Esophagus squamous epithelium (tissue), 5 donors: ENCODE measurements around the gene SLC7A5. TPM values are rescaled to one million over a fixed set of nuclear protein-coding genes. Genes with fewer than 3 reads are reported as not detected.
A peak's percentile ranks its signal among the peaks of the same experiment; 100 is the strongest.

Experiments used
- DNase-seq: peaks from one replicate; lab custom pipeline; 2025; lab: John Stamatoyannopoulos, UW
- H3K27ac ChIP-seq, 4 donors: fragments of 200-600 bp; sonication (generic); one replicate each; pipeline ENCODE4 v1.5.1; 2016 to 2019; ENCODE audit warnings: mild to moderate bottlenecking in 1 of 4
- H3K27me3 ChIP-seq, 4 donors: fragments of 200-600 bp; sonication (generic); 1 replicate in 3 of 4; 2 replicates in 1 of 4; pipeline versions ENCODE4 v1.5.1 to v1.6.0; 2017 to 2021; ENCODE audit warnings: antibody characterized with exemption in 1 of 4
- H3K36me3 ChIP-seq, 3 donors: fragments of 200-600 bp; sonication (generic); one replicate each; pipeline ENCODE4 v1.5.1; 2016 to 2019
- H3K4me1 ChIP-seq, 3 donors: fragments of 200-600 bp; sonication (generic); one replicate each; pipeline ENCODE4 v1.5.1; 2017 to 2019
- H3K4me3 ChIP-seq, 4 donors: fragments of 200-600 bp; sonication (generic); 1 replicate in 3 of 4; 2 replicates in 1 of 4; pipeline ENCODE4 v1.5.1; 2016 to 2019; ENCODE audit warnings: mild to moderate bottlenecking in 2 of 4, moderate library complexity in 1 of 4
- H3K9me3 ChIP-seq, 3 donors: fragments of 200-600 bp; sonication (generic); one replicate each; pipeline ENCODE4 v1.5.1; 2016 to 2019
- CTCF ChIP-seq, 6 experiments: fragments of 450-650 bp in 4 of 6; fragments of 200-600 bp in 2 of 6; sonication (generic) in 2 of 6; IDR thresholded peaks; one replicate each; pipeline ENCODE4 v1.5.1; 2016 to 2019; ENCODE audit warnings: antibody characterized with exemption in 6 of 6, mild to moderate bottlenecking in 4 of 6, moderate library complexity in 4 of 6
- POLR2A ChIP-seq, 4 donors: fragments of 450-650 bp; IDR thresholded peaks; one replicate each; pipeline ENCODE4 v1.6.1; 2017; ENCODE audit warnings: antibody characterized with exemption in 4 of 4, mild to moderate bottlenecking in 4 of 4, moderate library complexity in 3 of 4
- WGBS, 2 donors: methylation state at CpG; one replicate each; pipeline ENCODE4 v1.1.5; 2018; 5-methylcytosine and 5-hydroxymethylcytosine counted together
- intact Hi-C: fragments of 100-400 bp; cut with DNase I; formaldehyde crosslinking; loops from one replicate; pipeline ENCODE4 v1.15.0; 2022
- total RNA-seq, 4 donors: library from RNA; depleted of rRNA; stranded (reverse); fragments of >200 nt; gene quantifications; one replicate each; pipeline ENCODE4 v1.1.0, GENCODE V29; 2016
- donor health status: DM: yes; HTN: yes; CAD: no.

SLC7A5 gene
- total RNA-seq, 4 donors from 2014 or later: 75.3 to 179 (median 145) TPM

DNA sequence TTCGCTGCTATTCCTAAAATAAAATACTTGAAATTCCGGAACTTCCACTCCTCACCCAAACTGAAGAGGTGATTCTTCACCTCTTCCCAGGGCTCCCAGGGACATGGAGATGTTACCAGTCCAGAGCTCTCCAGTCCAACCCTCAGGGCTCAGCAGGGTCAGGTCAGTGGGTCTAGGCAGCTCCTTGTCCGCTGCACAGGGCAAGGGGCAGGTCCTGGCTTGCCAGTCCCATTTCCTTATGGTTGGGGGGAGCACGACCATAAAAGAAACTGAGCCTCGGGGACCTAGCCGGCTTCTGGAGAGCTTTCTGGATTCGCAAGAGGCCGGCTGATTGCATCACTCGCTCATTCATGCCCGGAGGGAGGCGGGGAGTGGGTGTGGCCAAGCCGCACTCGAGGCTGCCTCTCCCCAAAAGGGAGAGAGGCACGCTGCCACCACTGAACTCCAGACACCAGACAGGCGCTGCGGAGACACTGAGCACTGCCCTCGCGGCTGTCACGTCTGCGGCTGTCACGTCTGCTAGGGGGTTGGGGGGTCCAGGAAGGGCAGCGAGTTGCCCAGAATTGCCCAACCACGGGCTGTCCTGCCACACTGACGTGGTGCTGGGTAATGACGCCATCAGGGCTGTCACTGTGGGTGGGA, 15.8 kb downstream of the SLC7A5 start:
- H3K4me1 ChIP-seq: peaks cover 76 to 100% (median 87%) of the 10 kb centered on the region in 3 donors
- H3K36me3 ChIP-seq: peaks cover 0 to 30% (median 0%) of the 10 kb centered on the region in 3 donors
- H3K4me3 ChIP-seq: peak overlapping the region in 3 of 4 donors; percentile 29 to 58 (median 31)
- peak; percentile 66 for DNase-seq
- peaks cover 0 to 13% (median 0%) of the 10 kb centered on the region in 4 donors for H3K27me3 ChIP-seq
- peak overlapping the region; percentile 75 to 93 (median 86) for H3K27ac ChIP-seq
- intact Hi-C loops: no loop called here
- WGBS, 2 donors: 13 to 51% methylated on average over 2 to 3 of the region's 25 CpGs
- H3K9me3 ChIP-seq: no peaks in the 10 kb centered on the region
- peak in 2 of 4 donors; percentile 56 to 88 for TF ChIP-seq POLR2A (IDR thresholded peaks at IDR 0.05)
- no peak for TF ChIP-seq CTCF (IDR thresholded peaks at IDR 0.05)

DNA sequence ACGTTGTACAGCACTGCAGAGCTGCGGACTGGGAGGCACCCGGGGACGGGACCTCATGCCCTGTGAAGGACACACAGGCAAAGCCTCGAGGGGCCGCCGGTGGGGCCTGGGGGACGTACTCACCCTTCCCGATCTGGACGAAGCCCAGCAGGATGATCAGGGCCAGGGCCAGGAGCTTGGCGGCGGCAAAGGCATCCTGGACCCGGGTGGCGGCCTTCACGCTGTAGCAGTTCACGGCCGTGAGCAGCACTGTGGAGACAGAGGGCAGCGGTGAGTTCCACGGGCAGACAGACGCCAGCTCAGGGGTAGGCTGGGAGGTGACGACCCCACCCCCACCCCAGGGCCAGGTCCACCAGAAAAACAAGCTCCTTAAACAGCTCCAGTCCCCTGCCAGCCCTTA, 17.7 kb downstream of the SLC7A5 start:
- intact Hi-C loops: no loop called here
- TF ChIP-seq CTCF (IDR thresholded peaks at IDR 0.05): no peak
- TF ChIP-seq POLR2A (IDR thresholded peaks at IDR 0.05): no peak
- no peak for DNase-seq
- WGBS, 2 donors: 36 to 57% methylated on average over 4 to 5 of the region's 21 CpGs
- peaks cover 0 to 22% (median 0%) of the 10 kb centered on the region in 4 donors for H3K27me3 ChIP-seq
- H3K4me1 ChIP-seq: peaks cover 69 to 100% (median 87%) of the 10 kb centered on the region in 3 donors
- peak overlapping the region; percentile 75 to 93 (median 86) for H3K27ac ChIP-seq
- H3K36me3 ChIP-seq: peaks cover 0 to 43% (median 0%) of the 10 kb centered on the region in 3 donors
- H3K4me3 ChIP-seq: no peak overlapping the region
- no peaks in the 10 kb centered on the region for H3K9me3 ChIP-seq

DNA sequence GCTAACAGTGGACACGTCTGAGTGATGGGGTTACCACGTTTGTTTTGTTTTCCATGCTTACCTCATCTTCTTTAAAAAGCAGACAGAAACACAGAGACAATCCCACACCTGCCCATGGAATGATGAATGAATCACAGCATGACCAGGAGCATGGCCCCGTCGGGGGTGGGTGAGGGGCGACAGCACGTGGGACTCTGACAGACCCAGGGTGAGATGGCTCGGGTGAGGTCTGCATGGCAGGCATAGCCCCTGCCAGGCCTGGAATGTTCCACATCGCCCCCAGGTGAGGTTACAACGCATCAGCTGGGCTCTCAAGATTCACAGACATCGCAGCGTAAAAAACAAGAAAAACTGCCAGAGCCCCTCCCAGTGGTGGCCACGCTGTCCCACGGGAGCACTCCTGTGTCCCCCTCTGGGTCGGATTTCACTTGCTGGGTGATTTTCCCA, 18.1 kb downstream of the SLC7A5 start:
- peaks cover 64 to 100% (median 87%) of the 10 kb centered on the region in 3 donors for H3K4me1 ChIP-seq
- intact Hi-C loops: no loop called here
- H3K27ac ChIP-seq: peak overlapping the region in 3 of 4 donors; percentile 75 to 86 (median 85)
- H3K9me3 ChIP-seq: no peaks in the 10 kb centered on the region
- H3K4me3 ChIP-seq: no peak overlapping the region
- peaks cover 0 to 24% (median 0%) of the 10 kb centered on the region in 4 donors for H3K27me3 ChIP-seq
- no peak for TF ChIP-seq POLR2A (IDR thresholded peaks at IDR 0.05)
- TF ChIP-seq CTCF (IDR thresholded peaks at IDR 0.05): no peak
- H3K36me3 ChIP-seq: peaks cover 0 to 43% (median 0%) of the 10 kb centered on the region in 3 donors
- 52 to 60% methylated on average over 9 of the region's 14 CpGs for WGBS, 2 donors
- no peak for DNase-seq

GRCh38 chr16:87850009-87851006, 19.0 kb downstream of the SLC7A5 start:
- TF ChIP-seq POLR2A (IDR thresholded peaks at IDR 0.05) (no peak), CTCF (IDR thresholded peaks at IDR 0.05) (peak; percentile 92 to 96 (median 94))
- H3K27me3 ChIP-seq: peaks cover 0 to 24% (median 0%) of the 10 kb centered on the region in 4 donors
- peaks cover 59 to 100% (median 82%) of the 10 kb centered on the region in 3 donors for H3K4me1 ChIP-seq
- no peak for DNase-seq
- WGBS, 2 donors: 35 to 76% methylated on average over 5 to 6 of the region's 25 CpGs
- H3K36me3 ChIP-seq: peaks cover 0 to 43% (median 0%) of the 10 kb centered on the region in 3 donors
- H3K4me3 ChIP-seq: no peak overlapping the region
- no peaks in the 10 kb centered on the region for H3K9me3 ChIP-seq
- H3K27ac ChIP-seq: peak overlapping the region; percentile 58 to 86 (median 80)
- intact Hi-C loops: no loop called here
